Activated naive CD8-positive, alpha-beta T cell treated with anti-CD3 and anti-CD28 coated beads, Interleukin-2, amount 10 ng/mL, durations not matched to agents 7 days and 5 days (primary cell): ENCODE results near the gene HCK. TPM values are rescaled to one million over a fixed set of nuclear protein-coding genes. Genes with fewer than 3 reads are reported as not detected.

ENCODE experiments used
- ATAC-seq: fragments of 150-1000 bp; cut with Tn5 transposase; one replicate; pipeline ENCODE4 v1.10.0; 2021; ENCODE audit warnings: low read depth, moderate library complexity
- POLR2A ChIA-PET: fragments of 350-600 bp; sonication (Branson Sonifier 250); formaldehyde crosslinking; loops from one replicate; lab custom pipeline; 2021; ENCODE audit warnings: antibody characterized with exemption; lab: Charles Lee
- DNase-seq: peaks from one replicate; pipeline ENCODE4 v3.0.0; 2021
- H3K27ac Mint-ChIP-seq: one replicate; pipeline ENCODE4 v1.8.0; 2022; ENCODE audit warnings: mild to moderate bottlenecking, mixed read lengths
- H3K27me3 Mint-ChIP-seq: one replicate; pipeline ENCODE4 v1.8.0; 2022; ENCODE audit warnings: mild to moderate bottlenecking, moderate library complexity, mixed read lengths
- H3K36me3 Mint-ChIP-seq: one replicate; pipeline ENCODE4 v1.8.0; 2021; ENCODE audit warnings: mild to moderate bottlenecking, mixed read lengths
- H3K4me1 Mint-ChIP-seq: one replicate; pipeline ENCODE4 v1.8.0; 2021; ENCODE audit warnings: mixed read lengths
- H3K4me3 Mint-ChIP-seq: one replicate; pipeline ENCODE4 v1.8.0; 2022; ENCODE audit warnings: mild to moderate bottlenecking, moderate library complexity, mixed read lengths
- H3K9me3 Mint-ChIP-seq: one replicate; pipeline ENCODE4 v1.8.0; 2021; ENCODE audit warnings: mixed read lengths
- total RNA-seq, 2 experiments: library from RNA; stranded (reverse); gene quantifications; one replicate each; pipeline ENCODE4 v1.2.3, GENCODE V29; 2021

HCK gene
- total RNA-seq, 2 experiments from 2014 or later: 0.61 to 0.79 TPM

DNA sequence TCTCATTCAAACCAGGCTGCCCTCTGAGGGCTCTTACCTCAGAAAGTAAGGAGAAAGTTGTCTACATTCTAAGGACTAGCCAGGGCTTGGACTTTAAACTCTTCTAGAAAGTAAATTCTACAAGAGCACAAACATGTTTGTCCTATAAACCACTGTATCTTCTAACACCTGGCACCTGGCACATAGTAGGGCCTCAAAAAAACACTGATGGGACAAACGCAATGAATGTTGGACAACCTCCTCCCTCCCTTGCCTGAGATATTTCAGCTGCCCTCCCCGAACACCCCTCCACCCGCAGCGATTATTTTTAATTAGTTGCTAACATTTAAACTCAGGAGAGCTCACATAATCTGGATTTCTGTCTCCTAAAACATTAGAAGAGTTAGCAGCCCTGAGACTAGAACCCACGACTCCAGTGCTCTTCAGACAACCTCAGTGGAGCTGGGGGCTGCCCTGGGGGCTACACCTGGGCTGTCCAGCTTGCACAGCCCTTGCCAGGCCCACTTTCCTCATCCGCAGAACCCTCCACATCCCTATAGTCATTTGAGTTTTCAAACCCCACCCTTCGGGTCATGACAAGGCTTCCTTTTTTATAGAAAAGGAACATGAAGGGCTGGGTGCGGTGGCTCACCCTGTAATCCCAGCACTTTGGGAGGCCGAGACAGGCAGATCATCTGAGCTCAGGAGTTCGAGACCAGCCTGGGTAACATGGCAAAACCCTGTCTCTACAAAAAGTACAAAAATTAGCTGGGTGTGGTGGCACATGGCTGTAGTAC, 4.9 kb downstream of the HCK start:
- ATAC-seq (no peak), DNase-seq (no peak)
- no peak overlapping the region for H3K4me3 Mint-ChIP-seq
- H3K4me1 Mint-ChIP-seq: peaks cover 4% of the 10 kb centered on the region
- H3K36me3 Mint-ChIP-seq: no peaks in the 10 kb centered on the region
- no peak overlapping the region for H3K27ac Mint-ChIP-seq
- POLR2A ChIA-PET: no interaction called here
- peaks cover 74% of the 10 kb centered on the region for H3K27me3 Mint-ChIP-seq
- no peaks in the 10 kb centered on the region for H3K9me3 Mint-ChIP-seq

DNA sequence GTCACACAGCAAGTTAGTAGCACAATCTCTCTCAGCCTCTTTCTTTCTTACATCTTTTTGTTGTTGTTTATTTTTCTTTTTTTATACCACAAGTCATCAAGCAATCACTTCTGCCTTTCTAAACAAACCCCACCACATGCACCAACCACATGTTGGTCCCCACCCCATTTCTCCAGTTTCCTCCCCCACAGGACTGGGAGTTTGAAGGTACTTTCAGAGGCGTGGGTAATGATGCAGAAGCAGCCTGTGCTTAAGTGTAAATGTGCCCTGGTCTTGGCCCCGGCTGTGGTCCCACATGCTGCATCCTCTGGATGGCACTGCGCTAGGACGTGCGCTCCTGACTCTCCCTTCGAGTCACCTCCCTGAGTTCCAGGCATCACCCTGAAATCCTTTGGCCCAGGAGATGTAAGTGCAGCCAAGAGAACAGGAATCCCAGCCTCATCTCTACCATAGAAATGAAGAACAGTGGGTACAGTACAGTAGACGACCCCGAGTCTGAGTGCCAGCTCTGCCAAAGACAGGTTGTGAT, 5.7 kb downstream of the HCK start:
- ATAC-seq: no peak
- Mint-ChIP-seq H3K36me3 (no peaks in the 10 kb centered on the region), H3K9me3 (no peaks in the 10 kb centered on the region), H3K27ac (no peak overlapping the region), H3K4me1 (peaks cover 5% of the 10 kb centered on the region), H3K4me3 (no peak overlapping the region), H3K27me3 (peaks cover 67% of the 10 kb centered on the region)
- POLR2A ChIA-PET: no interaction called here
- DNase-seq: no peak

DNA sequence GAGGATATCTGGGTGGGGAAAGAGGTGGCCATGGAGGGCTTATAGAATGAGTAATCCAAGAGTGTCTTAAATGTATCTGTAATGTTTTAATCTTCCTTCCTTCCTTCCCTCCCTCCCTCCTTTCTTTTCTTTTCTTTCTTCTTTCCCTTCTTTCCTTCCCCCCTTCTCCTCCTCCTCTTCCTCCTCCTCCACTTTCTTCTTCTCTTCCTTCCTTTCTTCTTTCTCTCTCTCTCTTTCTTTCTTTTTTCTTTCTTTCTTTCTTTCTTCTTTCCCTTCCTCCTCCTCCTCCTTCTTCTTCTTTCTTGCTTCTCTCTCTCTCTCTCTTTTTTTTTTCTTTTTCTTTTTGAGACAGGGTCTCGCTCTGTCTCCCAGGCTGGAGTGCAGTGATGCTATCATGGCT, 7.1 kb downstream of the HCK start:
- H3K27ac Mint-ChIP-seq: no peak overlapping the region
- H3K27me3 Mint-ChIP-seq: peaks cover 53% of the 10 kb centered on the region
- H3K9me3 Mint-ChIP-seq: no peaks in the 10 kb centered on the region
- no peak for DNase-seq
- no peak overlapping the region for H3K4me3 Mint-ChIP-seq
- H3K4me1 Mint-ChIP-seq: peaks cover 6% of the 10 kb centered on the region
- POLR2A ChIA-PET: no interaction called here
- no peaks in the 10 kb centered on the region for H3K36me3 Mint-ChIP-seq
- ATAC-seq: no peak

DNA sequence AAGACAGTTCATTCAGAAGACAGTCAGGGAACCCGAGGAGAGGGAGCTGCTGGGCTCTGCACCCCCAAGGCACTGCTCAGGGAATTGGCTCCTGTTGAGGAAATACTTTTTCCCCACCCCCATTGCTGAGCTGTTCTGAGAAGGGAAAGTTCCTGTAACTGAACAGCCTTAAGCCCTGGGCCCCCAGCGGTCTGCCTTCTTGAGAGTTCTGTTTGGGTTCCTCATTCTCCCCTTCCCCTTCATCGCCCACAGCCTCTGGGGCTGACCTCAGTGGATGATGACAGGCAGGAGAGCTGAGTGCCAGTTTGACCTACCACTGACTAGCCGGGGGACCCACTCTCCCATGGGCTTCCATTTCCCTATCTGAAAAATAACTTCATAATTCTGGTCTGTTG, 10.7 kb downstream of the HCK start:
- Mint-ChIP-seq H3K36me3 (no peaks in the 10 kb centered on the region), H3K27ac (no peak overlapping the region), H3K9me3 (no peaks in the 10 kb centered on the region), H3K4me1 (peaks cover 6% of the 10 kb centered on the region), H3K27me3 (peaks cover 38% of the 10 kb centered on the region), H3K4me3 (no peak overlapping the region)
- DNase-seq: no peak
- POLR2A ChIA-PET: no interaction called here
- ATAC-seq: peak; percentile 36

DNA sequence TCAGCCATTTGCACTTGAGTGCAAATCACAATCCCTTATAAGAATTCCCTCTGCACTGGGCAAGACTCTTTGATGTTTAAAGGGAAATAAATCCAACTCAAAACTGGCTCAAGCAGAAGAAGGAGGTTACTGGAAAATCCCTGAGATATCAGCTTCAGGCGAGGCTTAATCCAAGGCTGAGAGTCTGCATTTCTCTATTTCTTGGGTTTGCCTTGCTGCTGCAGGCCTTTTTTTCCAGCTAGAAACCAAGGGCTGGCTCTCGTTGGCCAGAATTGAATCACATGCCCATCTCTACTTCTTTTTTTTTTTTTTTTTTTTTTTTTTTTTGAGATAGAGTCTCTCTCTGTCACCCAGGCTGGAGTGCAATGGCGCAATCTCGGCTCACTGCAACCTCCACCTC, 11.7 kb downstream of the HCK start:
- no peak overlapping the region for H3K4me3 Mint-ChIP-seq
- no peak overlapping the region for H3K27ac Mint-ChIP-seq
- peaks cover 32% of the 10 kb centered on the region for H3K27me3 Mint-ChIP-seq
- no peaks in the 10 kb centered on the region for H3K36me3 Mint-ChIP-seq
- POLR2A ChIA-PET: no interaction called here
- ATAC-seq: no peak
- no peak for DNase-seq
- no peaks in the 10 kb centered on the region for H3K9me3 Mint-ChIP-seq
- peaks cover 6% of the 10 kb centered on the region for H3K4me1 Mint-ChIP-seq

DNA sequence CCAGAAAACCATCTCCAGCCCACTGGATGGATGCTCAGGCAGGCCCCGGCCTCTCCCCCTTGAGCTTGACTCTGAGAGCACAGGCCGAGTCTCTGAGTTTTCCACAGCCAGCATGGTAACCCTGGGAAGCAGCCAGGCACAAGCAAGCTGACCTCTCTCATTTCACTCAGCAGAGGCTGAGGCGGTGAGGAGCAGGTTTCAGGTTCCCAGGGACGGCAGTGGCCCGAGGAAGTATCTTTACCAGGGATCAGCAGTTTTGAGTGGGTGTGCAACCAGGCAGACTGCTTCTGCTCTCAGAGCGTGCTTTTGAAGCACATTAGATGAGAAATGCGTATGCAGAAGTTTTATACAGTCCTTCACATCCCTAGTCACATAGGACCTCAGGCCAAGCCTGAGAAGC, 12.6 kb downstream of the HCK start:
- DNase-seq (no peak), ATAC-seq (no peak)
- Mint-ChIP-seq H3K36me3 (no peaks in the 10 kb centered on the region), H3K4me1 (peaks cover 8% of the 10 kb centered on the region), H3K9me3 (no peaks in the 10 kb centered on the region), H3K27me3 (peaks cover 23% of the 10 kb centered on the region), H3K4me3 (no peak overlapping the region), H3K27ac (no peak overlapping the region)
- POLR2A ChIA-PET: no interaction called here

DNA sequence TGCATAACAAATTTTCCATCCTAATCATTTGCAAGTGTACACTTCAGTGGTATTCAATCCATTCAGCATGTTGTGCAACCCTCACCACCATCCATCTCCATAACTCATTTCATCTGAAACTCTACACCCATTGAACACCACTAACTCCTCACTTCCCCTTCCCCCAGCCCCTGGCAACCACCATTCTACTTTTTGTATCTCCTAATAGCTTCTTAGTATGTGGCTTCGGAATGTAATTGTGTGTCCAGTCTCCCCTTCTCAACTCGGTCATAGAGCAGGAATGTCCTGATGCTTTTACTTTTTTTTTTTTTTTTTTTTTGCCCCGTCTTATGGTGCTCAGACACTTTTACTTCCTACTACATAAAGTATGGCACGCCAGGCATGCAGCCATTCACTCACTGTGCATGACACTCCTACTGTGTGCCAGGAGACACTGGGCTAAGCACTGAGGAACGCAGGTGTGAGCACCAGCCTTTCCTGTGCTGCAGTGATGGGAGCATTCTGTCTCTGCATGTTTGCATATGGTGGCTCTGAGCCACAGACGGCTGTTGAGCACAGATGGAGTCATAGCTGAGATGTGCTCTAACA, 15.3 kb downstream of the HCK start:
- no peak overlapping the region for H3K4me3 Mint-ChIP-seq
- POLR2A ChIA-PET: no interaction called here
- peaks cover 7% of the 10 kb centered on the region for H3K27me3 Mint-ChIP-seq
- no peak for DNase-seq
- H3K36me3 Mint-ChIP-seq: no peaks in the 10 kb centered on the region
- no peak overlapping the region for H3K27ac Mint-ChIP-seq
- no peaks in the 10 kb centered on the region for H3K9me3 Mint-ChIP-seq
- H3K4me1 Mint-ChIP-seq: peaks cover 12% of the 10 kb centered on the region
- ATAC-seq: no peak

DNA sequence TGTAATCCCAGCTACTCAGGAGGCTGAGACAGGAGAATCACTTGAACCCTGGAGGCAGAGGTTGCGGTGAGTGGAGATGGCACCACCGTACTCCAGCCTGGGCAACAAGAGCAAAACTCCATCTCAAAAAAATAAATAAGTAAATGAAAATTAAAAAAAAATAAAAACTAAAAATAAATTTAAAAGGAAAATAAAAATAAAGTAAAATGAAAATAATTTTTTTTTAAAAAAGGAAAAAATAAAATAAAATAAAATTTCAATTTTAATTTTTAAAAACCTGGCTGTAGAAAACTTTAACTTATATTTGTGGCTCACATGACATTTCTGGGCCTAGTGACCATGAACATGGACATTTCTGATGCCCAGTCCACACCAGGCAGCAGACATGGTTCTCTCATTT, 16.1 kb downstream of the HCK start:
- Mint-ChIP-seq H3K4me3 (no peak overlapping the region), H3K9me3 (no peaks in the 10 kb centered on the region), H3K27me3 (peaks cover 9% of the 10 kb centered on the region), H3K36me3 (no peaks in the 10 kb centered on the region), H3K4me1 (peaks cover 6% of the 10 kb centered on the region), H3K27ac (no peak overlapping the region)
- DNase-seq (no peak), ATAC-seq (no peak)
- POLR2A ChIA-PET: no interaction called here

DNA sequence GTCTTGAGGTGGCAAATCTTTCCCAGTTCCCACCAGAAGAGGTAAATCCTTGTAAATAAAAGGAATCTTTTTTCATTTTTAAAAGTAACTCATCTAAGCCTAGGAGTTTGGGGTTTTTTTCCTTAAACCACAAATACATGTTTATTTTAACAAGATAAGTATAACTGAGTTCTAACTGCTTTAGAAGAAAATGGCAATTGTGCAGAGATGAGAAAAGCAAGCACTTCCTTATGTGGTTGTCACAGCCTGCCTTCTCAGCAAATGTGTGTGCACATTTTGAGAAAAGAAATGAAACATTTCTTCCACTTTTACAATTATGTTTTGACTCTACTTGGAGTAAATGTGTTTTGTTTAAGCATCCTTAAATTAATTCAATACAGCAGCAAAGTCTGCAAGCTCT, 17.7 kb downstream of the HCK start:
- H3K4me1 Mint-ChIP-seq: peaks cover 6% of the 10 kb centered on the region
- ATAC-seq (no peak), DNase-seq (no peak)
- H3K4me3 Mint-ChIP-seq: no peak overlapping the region
- POLR2A ChIA-PET: no interaction called here
- H3K27ac Mint-ChIP-seq: no peak overlapping the region
- H3K27me3 Mint-ChIP-seq: peaks cover 10% of the 10 kb centered on the region
- H3K9me3 Mint-ChIP-seq: no peaks in the 10 kb centered on the region
- H3K36me3 Mint-ChIP-seq: no peaks in the 10 kb centered on the region

DNA sequence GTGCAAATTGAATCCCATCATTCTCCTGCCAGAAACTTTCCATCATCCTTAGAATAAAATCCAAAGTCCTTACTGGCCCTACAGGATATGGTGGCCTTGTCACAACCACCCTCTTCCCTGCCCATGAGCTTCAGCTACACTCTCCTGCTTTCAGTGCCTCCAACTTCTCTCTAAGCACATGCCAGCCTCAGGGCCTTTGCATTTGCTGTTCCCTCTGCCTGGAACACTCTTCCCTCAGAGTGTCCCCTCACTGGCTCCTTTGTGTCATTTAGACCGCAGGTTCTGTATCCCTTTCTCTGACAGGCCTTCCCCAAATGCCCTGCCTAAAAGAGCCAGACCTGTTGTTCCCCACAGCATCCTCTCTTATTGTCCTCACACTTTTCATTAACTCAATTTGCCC, 18.2 kb downstream of the HCK start:
- H3K27me3 Mint-ChIP-seq: peaks cover 10% of the 10 kb centered on the region
- no peak overlapping the region for H3K27ac Mint-ChIP-seq
- DNase-seq (no peak), ATAC-seq (no peak)
- H3K36me3 Mint-ChIP-seq: no peaks in the 10 kb centered on the region
- H3K9me3 Mint-ChIP-seq: no peaks in the 10 kb centered on the region
- POLR2A ChIA-PET: no interaction called here
- H3K4me1 Mint-ChIP-seq: peaks cover 6% of the 10 kb centered on the region
- no peak overlapping the region for H3K4me3 Mint-ChIP-seq

DNA sequence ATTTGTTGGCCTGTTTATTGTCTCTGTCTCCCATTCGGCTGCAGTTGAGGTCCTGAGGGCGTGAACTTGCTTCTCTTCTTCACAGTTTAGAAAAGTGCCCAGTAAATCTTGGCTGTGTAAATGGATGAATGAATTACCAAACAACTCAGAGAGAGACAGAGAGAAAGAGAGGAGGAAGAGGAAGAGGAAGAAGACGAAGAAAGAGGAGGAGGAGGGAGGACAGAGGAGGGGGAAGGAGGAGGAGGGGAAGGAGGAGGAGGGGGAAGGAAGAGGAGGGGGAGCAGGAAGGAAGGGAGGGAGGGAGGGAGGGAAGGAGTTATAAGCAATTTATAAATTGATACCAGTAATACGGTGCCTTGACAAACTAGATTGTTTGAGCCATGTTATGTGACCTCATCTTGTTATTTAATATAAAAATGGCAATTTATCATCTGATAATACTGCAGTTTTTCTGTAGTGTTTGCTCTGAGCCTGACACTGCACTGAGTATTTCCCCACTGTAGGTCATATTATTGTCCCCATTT, 18.7 kb downstream of the HCK start:
- Mint-ChIP-seq H3K36me3 (no peaks in the 10 kb centered on the region), H3K4me1 (peaks cover 6% of the 10 kb centered on the region), H3K4me3 (no peak overlapping the region), H3K27ac (no peak overlapping the region), H3K27me3 (peaks cover 8% of the 10 kb centered on the region), H3K9me3 (no peaks in the 10 kb centered on the region)
- no peak for ATAC-seq
- POLR2A ChIA-PET: no interaction called here
- DNase-seq: no peak

DNA sequence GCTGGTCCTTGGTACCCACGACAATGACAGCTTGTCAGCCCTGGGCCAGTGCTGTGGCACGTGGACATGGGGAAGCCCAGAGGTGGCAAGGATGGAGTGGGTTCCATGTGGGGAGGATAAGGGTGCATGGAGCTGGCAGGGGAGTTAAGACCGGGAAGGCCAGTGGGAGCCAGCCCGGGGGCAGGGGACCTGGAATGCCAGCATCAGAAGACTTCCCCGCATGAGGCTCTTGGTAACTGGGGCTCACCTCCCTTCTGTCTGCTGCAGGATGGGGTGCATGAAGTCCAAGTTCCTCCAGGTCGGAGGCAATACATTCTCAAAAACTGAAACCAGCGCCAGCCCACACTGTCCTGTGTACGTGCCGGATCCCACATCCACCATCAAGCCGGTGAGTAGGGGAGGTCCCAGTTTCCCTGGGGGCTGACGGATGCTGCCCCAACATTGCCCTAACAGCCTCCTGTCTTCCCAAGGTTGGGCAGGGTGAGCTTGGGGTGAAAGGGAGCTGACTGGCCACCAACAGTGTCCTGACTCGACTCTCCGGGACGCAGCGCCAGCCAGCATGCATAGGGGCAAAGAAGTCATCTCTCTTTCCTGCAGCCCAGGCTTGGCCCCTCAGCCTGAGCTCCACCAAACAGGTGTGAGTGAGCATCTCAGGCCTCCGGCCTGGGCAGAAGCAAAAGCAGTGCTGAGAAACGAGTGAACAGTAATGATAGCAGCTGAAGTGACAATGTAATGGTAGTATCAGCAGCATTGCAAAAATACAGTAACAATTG, 19.5 kb downstream of the HCK start:
- Mint-ChIP-seq H3K9me3 (no peaks in the 10 kb centered on the region), H3K36me3 (no peaks in the 10 kb centered on the region), H3K4me3 (no peak overlapping the region), H3K4me1 (peaks cover 6% of the 10 kb centered on the region), H3K27me3 (peaks cover 7% of the 10 kb centered on the region), H3K27ac (no peak overlapping the region)
- ATAC-seq (no peak), DNase-seq (no peak)
- POLR2A ChIA-PET: no interaction called here

DNA sequence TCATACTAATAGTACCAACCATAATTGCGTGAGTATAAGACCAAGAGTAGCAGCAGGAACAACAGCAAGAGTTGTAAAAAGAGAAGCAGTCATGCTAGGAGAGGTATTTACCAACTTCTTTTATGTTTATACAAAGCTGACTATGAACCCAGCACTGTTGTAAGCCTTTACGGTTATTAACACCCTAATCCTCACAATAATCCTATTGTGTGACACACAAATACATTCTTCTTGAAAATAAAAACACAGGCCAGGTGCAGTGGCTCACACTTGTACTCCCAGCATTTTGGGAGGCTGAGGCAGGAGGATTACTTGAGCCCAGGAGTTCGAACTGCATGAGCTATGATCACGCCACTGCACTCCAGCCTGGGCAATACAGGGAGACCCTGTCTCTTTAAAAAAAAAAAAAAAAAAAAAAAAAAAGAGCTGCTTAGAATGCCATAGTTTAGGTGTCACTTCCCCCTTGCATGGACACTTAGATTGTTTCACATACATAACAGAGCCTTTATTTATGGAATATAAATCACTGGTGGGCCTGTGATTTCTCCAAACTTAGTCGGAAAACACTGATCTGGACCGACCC, 20.2 kb downstream of the HCK start:
- no peak for ATAC-seq
- POLR2A ChIA-PET: no interaction called here

More for the DNA sequence above, 20.2 kb downstream of the HCK start:
- H3K4me1 Mint-ChIP-seq: peaks cover 6% of the 10 kb centered on the region
- H3K36me3 Mint-ChIP-seq: no peaks in the 10 kb centered on the region
- DNase-seq: no peak
- no peak overlapping the region for H3K27ac Mint-ChIP-seq
- no peaks in the 10 kb centered on the region for H3K9me3 Mint-ChIP-seq
- H3K27me3 Mint-ChIP-seq: peaks cover 10% of the 10 kb centered on the region
- no peak overlapping the region for H3K4me3 Mint-ChIP-seq
